Hippocampal formation (tissue), 2 donors: ENCODE measurements around the gene TPM4.
"Not testable (repeated sequence)": the region's sequence is repeated elsewhere in the genome, so short reads cannot be mapped to it uniquely, and the experiment has no call there.

Source experiments
- DNase-seq, 2 donors: peaks; one replicate each; lab custom pipeline; 2025; lab: John Stamatoyannopoulos, UW

Gene TPM4

DNA sequence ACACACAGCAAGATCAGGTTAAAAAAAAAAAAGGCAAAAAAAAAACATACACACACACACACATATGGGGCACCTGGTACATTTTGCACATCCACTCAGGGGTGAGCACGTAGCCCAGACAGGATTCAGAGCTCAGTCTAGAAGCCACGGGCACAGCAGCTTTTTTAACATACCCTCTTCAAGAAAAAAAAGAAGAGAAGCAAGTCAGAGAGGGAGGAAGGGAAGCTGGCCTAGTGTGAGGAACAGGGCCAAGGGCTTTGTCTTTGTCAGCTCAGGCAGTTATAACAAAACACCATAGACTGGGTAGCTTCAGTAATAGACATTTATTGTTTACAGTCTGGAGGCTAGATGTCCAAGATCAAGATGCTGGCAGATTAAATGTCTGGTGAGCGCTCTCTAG, 2.3 kb upstream of the TPM4 start:
- DNase-seq, result peak in 1 of 2 donors; percentile 14

DNA sequence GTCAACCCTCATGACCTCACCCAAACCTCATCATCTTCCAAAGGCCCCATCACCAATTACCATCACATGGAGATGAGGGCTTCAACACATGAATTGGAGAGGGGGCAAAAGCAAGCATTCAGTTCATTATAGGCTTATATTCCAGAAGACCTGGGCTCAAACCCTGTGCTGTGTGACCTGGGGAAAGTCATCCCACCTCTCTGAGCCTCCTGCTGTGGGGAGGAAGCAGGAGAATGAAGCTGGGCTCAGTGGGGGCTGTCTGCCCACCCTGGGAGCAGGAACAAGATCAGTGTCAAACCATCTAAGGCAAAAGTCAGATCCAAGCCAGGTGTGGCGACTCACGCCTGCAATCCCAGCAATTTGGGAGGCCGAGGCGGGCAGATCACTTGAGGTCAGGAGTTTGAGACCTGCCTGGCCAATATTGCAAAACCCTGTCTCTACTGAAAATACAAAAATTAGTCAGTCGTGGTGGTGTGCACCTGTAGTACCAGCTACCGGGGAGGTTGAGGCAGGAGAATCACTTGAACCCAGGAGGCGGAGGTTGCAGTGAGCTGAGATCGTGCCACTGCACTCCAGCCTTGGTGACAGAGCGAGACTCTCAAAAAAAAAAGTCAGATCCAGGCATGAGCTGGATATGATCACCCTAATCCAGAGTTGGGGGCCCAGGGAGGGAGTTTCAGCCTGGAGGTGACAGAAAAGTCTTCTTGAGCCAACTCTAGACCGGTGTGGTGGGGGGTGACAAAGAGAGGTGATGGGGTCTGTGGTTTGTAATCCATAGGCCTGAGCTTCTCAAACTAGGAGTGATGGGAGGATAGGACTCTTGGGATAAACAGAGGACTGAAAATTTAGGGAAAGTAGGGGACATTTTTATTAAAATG, 1.6 kb upstream of the TPM4 start:
- no peak for DNase-seq

DNA sequence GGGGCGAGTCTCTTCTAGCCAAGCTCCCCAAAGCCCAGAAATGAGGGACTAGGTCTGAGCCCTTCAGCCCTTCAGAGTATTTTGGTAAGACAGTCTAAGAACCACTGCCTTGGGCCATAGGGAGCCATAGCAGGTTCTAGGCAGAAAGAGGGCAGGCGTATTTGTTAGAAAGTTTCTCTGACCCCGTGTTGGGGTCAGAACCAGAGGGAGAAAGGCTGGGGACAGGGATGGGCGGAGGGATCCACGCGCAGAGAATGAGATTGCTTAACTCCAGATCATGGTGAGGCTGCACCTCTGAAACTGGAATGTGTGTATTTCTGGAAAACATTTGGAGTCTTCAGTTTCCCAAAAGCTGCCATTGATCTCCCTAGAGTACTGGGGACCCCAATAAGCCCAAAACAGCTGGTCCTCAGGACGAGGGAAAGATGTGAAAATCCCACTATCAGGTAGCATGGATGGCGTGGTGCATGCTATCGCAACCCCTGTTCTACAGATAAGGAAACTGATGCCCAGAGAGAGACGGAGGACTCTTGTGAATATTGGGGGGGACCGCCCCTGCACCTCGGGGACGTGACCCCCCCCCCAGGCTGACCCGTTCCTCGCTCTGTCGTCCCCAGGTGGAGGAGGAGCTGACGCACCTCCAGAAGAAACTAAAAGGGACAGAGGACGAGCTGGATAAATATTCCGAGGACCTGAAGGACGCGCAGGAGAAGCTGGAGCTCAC, 703 bp upstream of the TPM4 start:
- DNase-seq, result no peak

DNA sequence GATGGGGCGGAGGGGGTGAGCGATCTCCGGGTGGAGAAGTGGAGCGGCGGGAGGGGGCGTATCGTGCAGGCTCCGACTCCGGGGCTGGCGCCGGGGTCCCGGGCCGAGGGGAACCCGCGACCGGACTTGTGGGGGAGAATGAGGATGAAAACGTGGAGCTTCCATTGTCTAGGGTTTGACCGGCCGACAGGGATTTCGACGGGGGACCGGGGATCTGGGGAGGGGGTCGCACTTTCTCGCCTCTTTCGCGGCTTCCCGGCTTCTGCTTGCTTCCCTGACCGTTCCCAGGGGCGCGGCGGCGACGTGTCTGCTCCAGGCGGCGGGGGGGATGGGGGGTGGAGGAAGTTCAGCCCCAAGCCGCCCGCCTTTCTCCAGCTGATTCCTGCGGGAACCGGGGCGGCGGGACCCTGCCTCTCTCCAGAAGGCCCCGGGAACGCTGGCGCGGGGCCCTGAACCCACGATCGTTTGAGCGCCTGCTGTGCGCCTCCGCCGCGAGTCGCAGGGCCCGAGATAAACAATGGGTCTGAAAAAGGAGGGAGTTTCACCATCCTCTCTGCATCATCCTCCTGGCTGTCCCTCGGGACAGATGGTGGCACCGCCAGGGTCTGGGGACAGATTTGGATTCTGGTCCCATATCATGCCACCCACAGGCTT, 790 bp downstream of the TPM4 start:
- DNase-seq, result peak in 1 of 2 donors; percentile 39

DNA sequence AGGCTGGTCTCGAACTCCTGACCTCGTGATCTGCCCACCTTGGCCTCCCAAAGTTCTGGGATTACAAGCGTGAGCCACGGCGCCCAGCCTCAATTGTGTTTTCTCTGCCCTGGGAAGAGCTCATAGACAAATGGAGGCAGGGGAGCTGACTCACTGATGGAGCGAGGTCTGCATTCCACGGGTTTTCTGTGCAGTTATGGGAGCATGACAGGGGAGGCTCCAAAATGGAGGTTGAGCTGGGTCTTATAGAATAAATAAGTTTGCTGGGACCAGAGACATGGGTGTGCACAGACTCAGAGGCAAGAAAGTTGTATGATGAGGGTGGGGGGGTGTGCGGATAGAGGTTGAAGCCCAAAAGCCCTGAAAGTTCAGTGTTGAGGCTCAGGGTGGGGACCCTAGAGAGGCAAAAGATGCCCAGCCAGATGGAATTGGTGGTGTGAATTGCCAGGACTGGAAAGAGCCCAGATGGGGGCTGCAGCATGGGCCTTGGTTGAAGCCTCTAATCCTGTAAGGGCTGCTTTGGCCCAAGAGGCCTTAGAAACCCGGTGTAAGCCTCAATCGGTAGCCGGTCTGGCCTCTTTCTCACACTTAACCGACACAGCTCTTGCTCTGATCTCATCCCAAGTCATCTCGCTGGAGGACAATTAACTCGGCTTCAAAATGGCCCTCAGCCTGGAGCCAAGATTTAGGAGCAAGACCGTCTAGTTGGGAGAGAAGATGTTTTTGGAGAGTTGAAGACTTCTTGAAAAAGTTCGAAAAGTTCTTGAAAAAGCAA, 1.9 kb downstream of the TPM4 start:
- no peak for DNase-seq

DNA sequence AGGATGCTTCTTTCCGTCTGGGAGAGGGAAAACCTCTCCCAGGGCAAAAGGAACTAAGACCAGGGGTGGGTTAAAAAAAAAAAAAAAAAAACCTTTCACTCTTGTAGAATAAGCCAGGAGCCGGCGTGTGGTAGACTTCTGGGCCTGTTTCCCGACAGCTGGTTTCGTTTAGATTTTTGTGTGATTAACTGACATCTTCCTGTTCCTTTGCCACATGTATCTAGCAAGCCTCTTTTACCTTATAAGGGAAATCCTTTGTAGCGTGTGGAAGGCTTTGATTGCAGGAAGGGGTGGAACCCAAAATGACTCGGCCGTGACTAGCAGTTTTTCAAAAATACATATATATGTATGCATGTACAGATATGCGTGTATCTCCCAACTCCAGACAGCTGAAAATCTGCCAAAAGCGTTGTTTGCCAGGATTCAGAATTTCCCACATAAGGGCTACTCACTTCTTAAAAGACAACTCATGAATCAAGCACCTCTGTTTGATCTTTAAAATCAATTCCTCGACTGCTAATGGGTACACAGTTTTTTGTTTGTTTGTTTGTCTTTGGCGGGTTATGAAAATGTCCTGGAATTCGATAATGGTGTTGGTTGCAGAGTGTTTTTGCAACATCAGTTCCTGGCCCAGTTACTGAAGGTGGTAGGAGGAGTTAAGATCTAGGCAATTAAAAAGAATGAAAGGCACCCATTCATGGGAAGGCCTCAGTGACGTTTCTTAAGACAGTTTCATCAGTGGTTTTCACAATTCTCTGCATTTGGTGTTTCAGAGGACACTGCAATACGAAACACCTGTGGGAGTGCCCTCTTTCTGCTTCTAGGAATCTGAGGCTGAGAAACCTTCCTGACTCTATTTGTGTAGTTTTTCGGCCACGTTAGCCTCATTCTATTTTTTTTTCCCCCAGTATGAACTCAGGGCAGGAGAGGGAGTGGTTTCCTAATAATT, 2.7 kb downstream of the TPM4 start:
- DNase-seq, result peak in 1 of 2 donors; percentile 59

DNA sequence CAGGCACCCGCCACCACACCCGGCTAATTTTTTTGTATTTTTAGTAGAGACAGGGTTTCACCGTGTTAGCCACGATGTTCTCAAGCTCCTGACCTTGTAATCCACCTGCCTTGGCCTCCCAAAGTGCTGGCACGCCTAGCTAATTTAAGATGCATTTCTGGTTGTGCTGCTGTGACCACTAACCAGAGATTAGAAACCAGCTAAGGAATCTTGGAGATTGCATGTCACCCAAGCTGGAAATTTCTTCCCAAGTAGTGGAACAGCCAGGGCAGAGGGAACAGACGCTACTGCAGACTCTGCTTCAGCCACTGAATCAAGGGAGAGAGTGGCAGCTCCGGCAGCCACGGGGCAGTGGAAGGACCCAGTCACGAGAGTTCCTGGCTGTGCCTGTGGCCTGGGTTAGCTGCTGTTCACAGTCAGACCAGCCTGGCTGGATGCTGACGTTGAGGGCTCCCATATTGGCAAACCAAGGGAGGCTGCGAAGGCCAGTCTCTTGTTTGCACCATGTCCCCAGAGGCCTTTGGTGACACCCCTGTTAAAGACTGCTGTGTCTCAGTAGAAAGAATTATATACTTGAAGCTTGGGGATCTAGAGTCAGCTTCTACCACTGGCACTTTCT, 7.9 kb downstream of the TPM4 start:
- no peak for DNase-seq

DNA sequence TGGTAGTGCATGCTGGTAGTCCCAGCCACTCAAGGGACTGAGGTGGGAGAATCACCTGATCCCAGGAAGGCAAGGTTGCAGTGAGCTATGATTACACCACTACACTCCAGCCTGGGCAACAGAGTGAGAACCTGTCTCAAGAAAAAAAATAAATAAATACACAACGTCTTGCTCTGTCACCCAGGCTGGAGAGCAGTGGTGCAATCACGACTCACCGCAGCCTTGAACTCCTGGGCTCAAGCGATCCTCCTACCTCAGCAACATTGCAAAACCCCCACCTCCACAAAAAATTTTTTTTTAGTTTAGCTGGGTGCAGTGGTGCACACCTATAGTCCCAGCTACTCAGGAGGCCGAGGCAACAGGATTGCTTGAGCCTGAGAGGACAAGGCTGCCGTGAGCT, 8.8 kb downstream of the TPM4 start:
- DNase-seq, result no peak

DNA sequence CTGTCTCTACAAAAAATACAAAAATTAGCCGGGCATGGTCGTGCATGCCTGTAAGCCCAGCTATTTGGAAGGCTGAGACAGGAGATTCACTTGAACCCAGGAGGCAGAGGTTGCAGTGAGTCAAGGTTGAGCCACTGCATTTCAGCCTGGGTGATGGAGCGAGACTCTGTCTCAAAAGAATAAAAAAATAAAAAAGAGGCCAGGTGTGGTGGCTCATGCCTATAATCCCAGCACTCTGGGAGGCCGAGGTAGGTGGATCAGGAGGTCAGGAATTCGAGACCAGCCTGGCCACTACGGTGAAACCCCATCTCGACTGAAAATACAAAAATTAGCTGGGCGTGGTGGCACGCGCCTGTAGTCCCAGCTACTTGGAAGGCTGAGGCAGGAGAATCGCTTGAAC, 11.1 kb downstream of the TPM4 start:
- DNase-seq, result not testable (repeated sequence)

DNA sequence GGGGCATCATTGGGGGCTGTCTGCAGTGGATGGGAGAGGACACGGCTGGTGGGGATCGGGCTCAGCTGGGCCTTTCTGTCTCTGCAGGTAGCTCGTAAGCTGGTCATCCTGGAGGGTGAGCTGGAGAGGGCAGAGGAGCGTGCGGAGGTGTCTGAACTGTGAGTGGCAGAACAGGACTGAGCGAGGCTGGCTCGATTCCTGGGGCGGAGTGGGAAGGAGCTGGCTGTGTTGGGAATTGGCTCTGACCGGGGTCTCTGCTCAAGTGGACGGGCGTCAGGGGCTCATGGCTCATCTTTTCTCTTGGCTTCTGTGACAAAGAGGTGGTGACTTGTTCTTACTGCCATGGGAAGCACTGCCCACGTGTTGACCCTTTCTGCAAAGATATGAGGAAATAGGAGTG, 11.6 kb downstream of the TPM4 start:
- DNase-seq, result no peak

DNA sequence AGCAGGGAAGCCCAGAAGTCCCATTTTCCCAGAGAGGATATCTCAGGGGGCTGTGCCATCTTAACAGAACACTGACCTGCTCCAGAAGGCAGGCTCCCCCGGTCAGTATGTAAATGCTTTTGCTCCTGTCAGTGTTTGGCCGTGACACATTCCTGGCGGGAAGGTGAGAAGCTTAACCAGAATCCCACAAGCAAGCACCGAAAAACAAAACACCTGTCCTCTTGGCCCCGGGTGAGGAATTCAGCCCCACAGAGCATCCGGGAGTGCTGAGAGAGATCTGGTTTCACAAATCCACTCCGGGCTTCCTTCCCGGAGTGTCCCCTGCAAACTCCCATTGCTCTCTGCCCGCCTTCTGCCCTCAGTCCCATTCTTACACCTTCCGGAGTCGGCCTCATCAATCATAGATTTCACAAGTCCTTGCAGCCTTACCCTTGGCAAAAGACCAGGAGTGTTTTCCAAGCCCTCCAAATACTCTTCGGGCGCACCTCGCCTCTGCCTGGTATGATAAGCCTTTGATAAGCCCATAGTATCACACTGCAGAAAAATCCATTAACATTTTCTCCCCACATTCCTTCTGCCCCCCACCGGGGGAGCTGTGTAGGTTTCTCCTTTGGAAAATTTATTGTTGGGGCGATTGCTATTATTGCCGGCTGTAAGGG, 12.2 kb downstream of the TPM4 start:
- no peak for DNase-seq

DNA sequence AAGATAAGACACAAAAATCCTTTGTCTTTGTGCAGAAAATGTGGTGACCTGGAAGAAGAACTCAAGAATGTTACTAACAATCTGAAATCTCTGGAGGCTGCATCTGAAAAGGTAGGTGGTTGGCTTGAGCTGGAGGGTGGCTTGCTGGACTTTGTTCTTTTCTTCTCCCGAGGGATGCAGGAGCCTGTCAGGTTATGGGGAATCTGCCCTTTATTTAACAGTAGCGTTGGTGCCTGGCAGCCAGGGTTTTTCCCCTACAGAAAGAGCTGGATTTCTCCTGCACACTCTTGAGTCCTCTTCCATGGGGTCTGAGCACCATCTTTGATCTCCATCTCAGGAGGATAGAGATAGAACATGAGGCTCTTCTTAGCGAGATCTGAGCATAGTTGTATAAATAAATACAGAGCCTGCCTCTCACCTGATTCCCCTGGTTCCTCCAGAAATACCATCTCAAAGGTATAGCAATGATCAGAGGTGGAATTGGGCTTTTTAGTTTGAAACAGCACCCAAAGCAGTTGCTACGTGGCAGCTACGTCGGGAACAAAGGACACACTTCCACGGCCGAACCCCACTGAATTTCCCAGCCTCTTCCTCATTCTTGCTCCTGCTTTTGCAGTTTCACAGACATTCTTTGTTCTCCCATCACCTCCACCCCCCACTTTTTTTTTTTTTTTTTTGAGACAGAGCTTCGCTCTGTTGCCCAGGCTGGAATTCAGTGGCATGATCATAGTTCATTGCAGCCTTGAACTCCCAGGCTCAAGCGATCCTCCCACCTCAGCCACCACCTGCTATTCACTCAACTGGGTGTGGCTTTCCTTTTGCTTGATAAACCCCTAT, 12.9 kb downstream of the TPM4 start:
- DNase-seq, result no peak

DNA sequence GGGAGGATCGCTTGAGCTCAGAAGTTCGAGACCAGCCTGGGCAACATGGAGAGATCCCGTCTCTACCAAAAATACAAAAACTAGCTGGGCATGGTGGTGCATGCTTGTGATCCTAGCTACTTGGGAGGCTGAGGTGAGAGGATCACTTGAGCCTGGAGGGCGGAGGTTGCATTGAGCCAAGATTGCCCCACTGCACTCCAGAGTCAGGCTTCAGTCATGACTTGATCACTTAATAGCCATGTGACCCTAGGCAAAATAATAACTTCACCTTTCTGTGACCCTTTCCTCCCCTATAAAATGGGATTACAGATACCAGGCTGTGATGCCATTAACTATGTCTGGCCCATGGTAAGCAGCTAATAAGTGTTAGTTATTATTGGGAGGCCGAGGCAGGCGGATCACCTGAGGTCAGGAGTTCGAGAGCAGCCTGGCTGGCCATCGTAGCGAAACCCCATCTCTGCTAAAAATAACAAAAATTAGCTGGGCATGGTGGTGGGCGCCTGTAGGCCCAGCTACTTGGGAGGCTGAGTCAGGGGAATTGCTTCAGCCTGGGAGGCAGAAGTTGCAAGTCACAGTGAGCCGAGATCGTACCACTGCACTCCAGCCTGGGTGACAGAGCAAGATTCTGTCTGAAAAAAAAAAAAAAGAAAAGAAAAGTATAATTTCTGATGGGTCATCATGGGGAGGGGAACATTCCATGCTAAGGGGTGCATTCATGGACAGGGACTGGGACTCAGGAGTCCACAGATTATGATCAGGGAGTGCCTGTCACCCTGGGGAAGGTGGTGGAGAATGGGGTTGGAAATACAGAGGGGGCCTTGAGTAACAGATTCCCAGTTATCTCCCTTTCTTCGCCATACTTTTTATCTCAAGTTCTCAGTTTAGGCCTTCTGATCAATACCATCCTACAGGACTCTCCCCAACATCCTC, 15.5 kb downstream of the TPM4 start:
- DNase-seq, result no peak

DNA sequence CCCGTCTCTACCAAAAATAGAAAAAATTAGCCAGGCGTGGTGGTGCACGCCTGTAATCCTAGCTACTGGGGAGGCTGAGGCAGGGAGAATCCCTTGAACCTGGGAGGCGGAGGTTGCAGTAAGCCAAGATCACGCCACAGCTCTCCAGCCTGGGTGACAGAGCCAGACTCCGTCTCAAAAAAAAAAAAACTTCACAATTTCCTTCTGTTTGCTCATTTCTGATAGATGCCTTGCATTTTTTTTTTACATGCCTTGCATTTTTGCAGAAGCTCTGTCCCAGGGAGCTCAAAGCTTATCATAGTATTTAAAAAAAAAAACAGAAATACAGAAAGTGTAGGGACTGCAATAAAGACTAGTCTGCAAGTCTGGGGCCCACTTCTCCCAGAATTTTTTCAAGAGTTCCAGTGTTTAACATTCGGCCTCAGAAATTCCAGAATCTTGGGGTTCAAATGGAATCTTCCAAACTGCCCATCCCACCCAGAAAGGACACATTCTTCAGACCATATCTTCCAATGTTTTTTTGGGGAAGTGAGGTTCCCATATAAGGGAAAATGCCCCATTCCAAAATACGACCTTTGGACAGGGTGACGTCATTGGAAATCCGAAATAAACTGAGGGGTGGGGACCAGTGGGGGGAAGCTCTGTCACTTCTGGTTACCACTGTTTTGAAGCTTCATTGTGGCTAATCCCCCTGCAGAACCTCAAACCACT, 18.2 kb downstream of the TPM4 start:
- DNase-seq, result no peak

DNA sequence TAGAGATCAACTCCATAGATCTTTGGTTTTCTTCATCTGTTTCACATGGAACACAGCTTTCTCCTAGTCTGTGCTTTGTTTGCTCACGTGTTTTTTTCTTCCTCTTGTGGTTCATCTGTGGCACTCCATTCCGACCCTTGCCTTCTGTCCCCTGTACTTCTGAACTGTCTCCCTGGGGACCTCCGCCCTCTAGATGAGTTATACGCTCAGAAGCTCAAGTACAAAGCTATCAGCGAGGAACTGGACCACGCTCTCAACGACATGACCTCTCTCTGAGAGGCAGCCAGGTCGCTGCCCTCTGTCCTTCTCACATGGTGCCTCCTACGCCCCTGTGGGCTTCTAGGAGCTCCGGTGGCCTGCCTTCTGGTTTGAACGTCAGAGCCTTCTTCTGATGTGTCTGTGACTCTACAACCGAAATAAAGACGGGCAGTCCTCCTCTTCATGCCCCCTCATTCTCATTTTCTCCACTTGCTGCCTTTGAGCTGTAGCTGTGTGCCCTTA, 18.8 kb downstream of the TPM4 start:
- DNase-seq, result no peak

DNA sequence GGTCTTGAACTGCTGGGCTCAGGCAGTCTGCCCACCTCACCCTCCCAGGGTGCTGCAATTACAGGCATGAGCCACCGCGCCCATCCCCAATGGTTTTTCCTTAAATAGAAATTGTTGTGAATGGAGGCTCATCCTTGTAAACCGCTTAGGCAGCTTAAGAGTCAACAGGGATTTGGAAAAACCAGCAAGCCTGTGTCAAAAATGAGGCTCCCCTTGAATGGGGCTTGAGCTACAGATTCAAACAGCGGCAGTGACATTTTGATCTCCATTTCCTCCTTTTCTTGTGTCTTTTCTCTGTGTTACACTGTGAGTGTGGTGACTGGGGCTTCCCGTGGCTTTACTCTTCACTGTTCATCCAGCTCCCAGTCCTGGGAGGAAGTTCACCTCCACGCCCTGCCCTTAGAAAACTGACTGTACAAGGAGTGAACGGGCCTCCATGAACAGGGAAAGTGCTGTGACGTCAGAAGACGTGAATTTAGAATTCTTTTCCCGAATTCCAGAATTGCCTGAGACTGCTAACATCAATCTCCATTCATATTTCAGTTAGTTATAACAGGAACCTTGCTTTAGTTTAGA, 20.1 kb downstream of the TPM4 start:
- DNase-seq, result no peak

DNA sequence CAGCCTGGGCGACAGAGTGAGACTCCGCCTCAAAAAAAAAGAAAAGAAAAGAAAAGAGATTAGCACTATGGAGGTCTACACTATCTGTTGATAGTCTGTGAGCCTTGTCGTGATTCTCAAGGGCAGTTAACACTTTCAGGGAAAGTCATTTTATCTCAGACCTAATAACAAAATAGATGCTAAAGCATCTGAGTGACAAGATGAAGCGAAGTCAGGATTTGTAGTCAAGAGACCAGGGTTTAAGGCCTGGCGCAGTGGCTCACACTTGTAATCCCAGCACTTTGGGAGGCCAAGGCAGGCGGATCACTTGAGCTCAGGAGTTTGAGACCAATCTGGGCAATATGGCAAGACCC, 22.1 kb downstream of the TPM4 start:
- DNase-seq, result no peak
